ENCODE data around the gene RUVBL2.

RUVBL2 gene

GRCh38 chr19:48999481-49000325 is 6.0 kb downstream of the RUVBL2 start:
- Histone ChIP-seq H3K27ac (ENCODE audit: low read depth, low read length) (no peak overlapping the region), H3K36me3 (ENCODE audit: control insufficient read depth in 5 of 5, insufficient read depth in 5 of 5, low read length in 5 of 5) (peaks cover 0 to 29% (median 13%) of the 10 kb centered on the region in 5 donors), H3K9ac (ENCODE audit: low read length in 5 of 5) (no peak overlapping the region), H3K4me1 (ENCODE audit: control insufficient read depth in 5 of 5, insufficient read depth in 5 of 5, low read length in 5 of 5) (peaks cover 0 to 3% (median 0%) of the 10 kb centered on the region in 5 donors), H3K9me3 (ENCODE audit: control insufficient read depth in 5 of 5, low read length in 5 of 5) (no peaks in the 10 kb centered on the region), H3K4me3 (ENCODE audit: low read depth in 1 of 5, low read length in 5 of 5) (no peak overlapping the region), H3K27me3 (ENCODE audit: control insufficient read depth in 5 of 5, insufficient read depth in 4 of 5, low read length in 5 of 5) (no peaks in the 10 kb centered on the region)

- Histone ChIP-seq H3K4me3 (ENCODE audit: low read depth in 1 of 5, low read length in 5 of 5) (no peak overlapping the region), H3K9me3 (ENCODE audit: control insufficient read depth in 5 of 5, low read length in 5 of 5) (no peaks in the 10 kb centered on the region), H3K4me1 (ENCODE audit: control insufficient read depth in 5 of 5, insufficient read depth in 5 of 5, low read length in 5 of 5) (no peaks in the 10 kb centered on the region), H3K27me3 (ENCODE audit: control insufficient read depth in 5 of 5, insufficient read depth in 4 of 5, low read length in 5 of 5) (no peaks in the 10 kb centered on the region), H3K9ac (ENCODE audit: low read length in 5 of 5) (no peak overlapping the region), H3K27ac (ENCODE audit: low read depth, low read length) (no peak overlapping the region), H3K36me3 (ENCODE audit: control insufficient read depth in 5 of 5, insufficient read depth in 5 of 5, low read length in 5 of 5) (peaks cover 3 to 59% (median 42%) of the 10 kb centered on the region in 5 donors)
These were observed 10.4 kb downstream of the RUVBL2 start for GRCh38 chr19:49004133-49004532.

GRCh38 chr19:49004964-49005614 is 11.4 kb downstream of the RUVBL2 start:
- H3K36me3 ChIP-seq (ENCODE audit: control insufficient read depth in 5 of 5, insufficient read depth in 5 of 5, low read length in 5 of 5) = peaks cover 3 to 63% (median 50%) of the 10 kb centered on the region in 5 donors

GRCh38 chr19:49006905-49007304 is 13.2 kb downstream of the RUVBL2 start:
- Histone ChIP-seq H3K27me3 (ENCODE audit: control insufficient read depth in 5 of 5, insufficient read depth in 4 of 5, low read length in 5 of 5) (no peaks in the 10 kb centered on the region), H3K4me3 (ENCODE audit: low read depth in 1 of 5, low read length in 5 of 5) (no peak overlapping the region), H3K4me1 (ENCODE audit: control insufficient read depth in 5 of 5, insufficient read depth in 5 of 5, low read length in 5 of 5) (no peaks in the 10 kb centered on the region), H3K27ac (ENCODE audit: low read depth, low read length) (no peak overlapping the region), H3K9me3 (ENCODE audit: control insufficient read depth in 5 of 5, low read length in 5 of 5) (no peaks in the 10 kb centered on the region), H3K36me3 (ENCODE audit: control insufficient read depth in 5 of 5, insufficient read depth in 5 of 5, low read length in 5 of 5) (peaks cover 3 to 81% (median 66%) of the 10 kb centered on the region in 5 donors), H3K9ac (ENCODE audit: low read length in 5 of 5) (no peak overlapping the region)

More at GRCh38 chr19:49004964-49005614, 11.4 kb downstream of the RUVBL2 start:
- no peaks in the 10 kb centered on the region for H3K9me3 ChIP-seq (ENCODE audit: control insufficient read depth in 5 of 5, low read length in 5 of 5)
- no peaks in the 10 kb centered on the region for H3K27me3 ChIP-seq (ENCODE audit: control insufficient read depth in 5 of 5, insufficient read depth in 4 of 5, low read length in 5 of 5)
- H3K4me1 ChIP-seq (ENCODE audit: control insufficient read depth in 5 of 5, insufficient read depth in 5 of 5, low read length in 5 of 5) = no peaks in the 10 kb centered on the region
- no peak overlapping the region for H3K27ac ChIP-seq (ENCODE audit: low read depth, low read length)
- H3K4me3 ChIP-seq (ENCODE audit: low read depth in 1 of 5, low read length in 5 of 5) = no peak overlapping the region
- no peak overlapping the region for H3K9ac ChIP-seq (ENCODE audit: low read length in 5 of 5)

GRCh38 chr19:49009828-49010227 is 16.1 kb downstream of the RUVBL2 start:
- no peaks in the 10 kb centered on the region for H3K9me3 ChIP-seq (ENCODE audit: control insufficient read depth in 5 of 5, low read length in 5 of 5)
- H3K4me1 ChIP-seq (ENCODE audit: control insufficient read depth in 5 of 5, insufficient read depth in 5 of 5, low read length in 5 of 5) = no peaks in the 10 kb centered on the region
- peaks cover 3 to 82% (median 72%) of the 10 kb centered on the region in 5 donors for H3K36me3 ChIP-seq (ENCODE audit: control insufficient read depth in 5 of 5, insufficient read depth in 5 of 5, low read length in 5 of 5)
- no peak overlapping the region for H3K4me3 ChIP-seq (ENCODE audit: low read depth in 1 of 5, low read length in 5 of 5)
- no peak overlapping the region for H3K9ac ChIP-seq (ENCODE audit: low read length in 5 of 5)
- no peaks in the 10 kb centered on the region for H3K27me3 ChIP-seq (ENCODE audit: control insufficient read depth in 5 of 5, insufficient read depth in 4 of 5, low read length in 5 of 5)
- H3K27ac ChIP-seq (ENCODE audit: low read depth, low read length) = no peak overlapping the region

GRCh38 chr19:49010453-49010852 is 16.8 kb downstream of the RUVBL2 start:
- H3K4me3 ChIP-seq (ENCODE audit: low read depth in 1 of 5, low read length in 5 of 5) = no peak overlapping the region
- H3K27ac ChIP-seq (ENCODE audit: low read depth, low read length) = no peak overlapping the region
- H3K9ac ChIP-seq (ENCODE audit: low read length in 5 of 5) = no peak overlapping the region
- H3K4me1 ChIP-seq (ENCODE audit: control insufficient read depth in 5 of 5, insufficient read depth in 5 of 5, low read length in 5 of 5) = no peaks in the 10 kb centered on the region
- peaks cover 3 to 82% (median 72%) of the 10 kb centered on the region in 5 donors for H3K36me3 ChIP-seq (ENCODE audit: control insufficient read depth in 5 of 5, insufficient read depth in 5 of 5, low read length in 5 of 5)
- no peaks in the 10 kb centered on the region for H3K27me3 ChIP-seq (ENCODE audit: control insufficient read depth in 5 of 5, insufficient read depth in 4 of 5, low read length in 5 of 5)
- no peaks in the 10 kb centered on the region for H3K9me3 ChIP-seq (ENCODE audit: control insufficient read depth in 5 of 5, low read length in 5 of 5)

GRCh38 chr19:49011194-49011593 is 17.5 kb downstream of the RUVBL2 start:
- peaks cover 3 to 82% (median 71%) of the 10 kb centered on the region in 5 donors for H3K36me3 ChIP-seq (ENCODE audit: control insufficient read depth in 5 of 5, insufficient read depth in 5 of 5, low read length in 5 of 5)
- no peaks in the 10 kb centered on the region for H3K9me3 ChIP-seq (ENCODE audit: control insufficient read depth in 5 of 5, low read length in 5 of 5)
- no peak overlapping the region for H3K27ac ChIP-seq (ENCODE audit: low read depth, low read length)
- H3K9ac ChIP-seq (ENCODE audit: low read length in 5 of 5) = no peak overlapping the region
- H3K4me1 ChIP-seq (ENCODE audit: control insufficient read depth in 5 of 5, insufficient read depth in 5 of 5, low read length in 5 of 5) = no peaks in the 10 kb centered on the region
- no peaks in the 10 kb centered on the region for H3K27me3 ChIP-seq (ENCODE audit: control insufficient read depth in 5 of 5, insufficient read depth in 4 of 5, low read length in 5 of 5)
- no peak overlapping the region for H3K4me3 ChIP-seq (ENCODE audit: low read depth in 1 of 5, low read length in 5 of 5)

GRCh38 chr19:49014123-49014869 is 20.6 kb downstream of the RUVBL2 start:
- Histone ChIP-seq H3K36me3 (ENCODE audit: control insufficient read depth in 5 of 5, insufficient read depth in 5 of 5, low read length in 5 of 5) (peaks cover 0 to 69% (median 59%) of the 10 kb centered on the region in 5 donors), H3K9me3 (ENCODE audit: control insufficient read depth in 5 of 5, low read length in 5 of 5) (no peaks in the 10 kb centered on the region), H3K4me1 (ENCODE audit: control insufficient read depth in 5 of 5, insufficient read depth in 5 of 5, low read length in 5 of 5) (peaks cover 0 to 21% (median 19%) of the 10 kb centered on the region in 5 donors)

GRCh38 chr19:49014870-49015255 is 21.2 kb downstream of the RUVBL2 start:
- H3K4me1 ChIP-seq (ENCODE audit: control insufficient read depth in 5 of 5, insufficient read depth in 5 of 5, low read length in 5 of 5) = peaks cover 0 to 25% (median 23%) of the 10 kb centered on the region in 5 donors
- no peaks in the 10 kb centered on the region for H3K9me3 ChIP-seq (ENCODE audit: control insufficient read depth in 5 of 5, low read length in 5 of 5)
- H3K27ac ChIP-seq (ENCODE audit: low read depth, low read length) = no peak overlapping the region
- H3K36me3 ChIP-seq (ENCODE audit: control insufficient read depth in 5 of 5, insufficient read depth in 5 of 5, low read length in 5 of 5) = peaks cover 0 to 63% (median 54%) of the 10 kb centered on the region in 5 donors
- peaks cover 0 to 11% (median 4%) of the 10 kb centered on the region in 5 donors for H3K27me3 ChIP-seq (ENCODE audit: control insufficient read depth in 5 of 5, insufficient read depth in 4 of 5, low read length in 5 of 5)
- no peak overlapping the region for H3K4me3 ChIP-seq (ENCODE audit: low read depth in 1 of 5, low read length in 5 of 5)
- H3K9ac ChIP-seq (ENCODE audit: low read length in 5 of 5) = no peak overlapping the region

More at GRCh38 chr19:49014123-49014869, 20.6 kb downstream of the RUVBL2 start:
- Histone ChIP-seq H3K27ac (ENCODE audit: low read depth, low read length) (no peak overlapping the region), H3K4me3 (ENCODE audit: low read depth in 1 of 5, low read length in 5 of 5) (no peak overlapping the region), H3K27me3 (ENCODE audit: control insufficient read depth in 5 of 5, insufficient read depth in 4 of 5, low read length in 5 of 5) (peaks cover 0 to 11% (median 4%) of the 10 kb centered on the region in 5 donors), H3K9ac (ENCODE audit: low read length in 5 of 5) (no peak overlapping the region)
